Measurements from ENCODE around the gene PDE4B. TPM values are rescaled to one million over a fixed set of nuclear protein-coding genes. Genes with fewer than 3 reads are reported as not detected.

Gene PDE4B
- total RNA-seq, 2 experiments from 2014 or later, result 2.4 to 3.1 TPM

- Histone ChIP-seq H3K4me1 (ENCODE audit: insufficient read depth, low read length, poor library complexity, severe bottlenecking) (no peaks in the 10 kb centered on the region), H3K27ac (ENCODE audit: low read depth, low read length, poor library complexity, severe bottlenecking) (no peak overlapping the region), H3K4me3 (ENCODE audit: low read depth, low read length, poor library complexity, severe bottlenecking) (no peak overlapping the region), H4K20me1 (ENCODE audit: insufficient read depth, low read length) (no peaks in the 10 kb centered on the region), H3K9me3 (ENCODE audit: low read length) (no peaks in the 10 kb centered on the region), H3K4me2 (ENCODE audit: low read length) (no peak overlapping the region), H3K9me2 (ENCODE audit: insufficient read depth, low read length) (no peaks in the 10 kb centered on the region), H2AFZ (ENCODE audit: low read length) (no peak overlapping the region), H3K79me2 (ENCODE audit: insufficient read depth, low read depth, low read length) (no peaks in the 10 kb centered on the region), H3K36me3 (ENCODE audit: insufficient read depth, low read length) (no peaks in the 10 kb centered on the region)
- no peak for DNase-seq (ENCODE audit: low spot score)
- CTCF ChIA-PET (ENCODE audit: unreplicated experiment), result no interaction called here
- TF ChIP-seq EZH2phosphoT487 (IDR thresholded peaks at IDR 0.05; ENCODE audit: borderline replicate concordance, low read depth, low read length), result no peak
- no peak for TF ChIP-seq CTCF (conservative IDR thresholded peaks at IDR 0.05; ENCODE audit: low read length)
- intact Hi-C loops (cut with micrococcal nuclease; ENCODE audit: unreplicated experiment), result no loop called here
- no TSS peak for BruUV-seq (replicated peaks)
- POLR2A ChIA-PET, result interaction anchor here (0.6 kb wide), 2 partner anchors 435 to 607 kb away, joined by 3 read pairs; no protein-coding TSS in a partner anchor
Observed at GRCh38 chr1:65953170-65953569, 160.5 kb downstream of the PDE4B start.

GRCh38 chr1:65955071-65955470 is 162.4 kb downstream of the PDE4B start:
- Histone ChIP-seq H3K9me2 (ENCODE audit: insufficient read depth, low read length) (no peaks in the 10 kb centered on the region), H3K9me3 (ENCODE audit: low read length) (no peaks in the 10 kb centered on the region), H3K4me2 (ENCODE audit: low read length) (no peak overlapping the region), H3K36me3 (ENCODE audit: insufficient read depth, low read length) (no peaks in the 10 kb centered on the region), H3K79me2 (ENCODE audit: insufficient read depth, low read depth, low read length) (no peaks in the 10 kb centered on the region), H4K20me1 (ENCODE audit: insufficient read depth, low read length) (no peaks in the 10 kb centered on the region), H2AFZ (ENCODE audit: low read length) (no peak overlapping the region), H3K4me3 (ENCODE audit: low read depth, low read length, poor library complexity, severe bottlenecking) (no peak overlapping the region), H3K4me1 (ENCODE audit: insufficient read depth, low read length, poor library complexity, severe bottlenecking) (no peaks in the 10 kb centered on the region), H3K27ac (ENCODE audit: low read depth, low read length, poor library complexity, severe bottlenecking) (no peak overlapping the region)
- no peak for DNase-seq (ENCODE audit: low spot score)
- intact Hi-C loops (cut with micrococcal nuclease; ENCODE audit: unreplicated experiment), result no loop called here
- no TSS peak for BruUV-seq (replicated peaks)
- CTCF ChIA-PET (ENCODE audit: unreplicated experiment), result no interaction called here
- POLR2A ChIA-PET, result interaction anchor here (0.6 kb wide), 1 partner anchor 11 kb away, joined by 3 read pairs; no protein-coding TSS in a partner anchor
- TF ChIP-seq EZH2phosphoT487 (IDR thresholded peaks at IDR 0.05; ENCODE audit: borderline replicate concordance, low read depth, low read length) (no peak), CTCF (conservative IDR thresholded peaks at IDR 0.05; ENCODE audit: low read length) (no peak)

- no peaks in the 10 kb centered on the region for H3K79me2 ChIP-seq (ENCODE audit: insufficient read depth, low read depth, low read length)
- BruUV-seq (replicated peaks), result no TSS peak
- H4K20me1 ChIP-seq (ENCODE audit: insufficient read depth, low read length), result no peaks in the 10 kb centered on the region
- H3K9me2 ChIP-seq (ENCODE audit: insufficient read depth, low read length), result no peaks in the 10 kb centered on the region
- ChIA-PET POLR2A (interaction anchor here (0.5 to 0.6 kb wide), 2 partner anchors 12 to 78 kb away, joined by 3 to 4 read pairs; no protein-coding TSS in a partner anchor), CTCF (ENCODE audit: unreplicated experiment) (no interaction called here)
- intact Hi-C loops (cut with micrococcal nuclease; ENCODE audit: unreplicated experiment), result no loop called here
- no peak overlapping the region for H3K27ac ChIP-seq (ENCODE audit: low read depth, low read length, poor library complexity, severe bottlenecking)
- H2AFZ ChIP-seq (ENCODE audit: low read length), result no peak overlapping the region
- H3K4me1 ChIP-seq (ENCODE audit: insufficient read depth, low read length, poor library complexity, severe bottlenecking), result no peaks in the 10 kb centered on the region
- DNase-seq (ENCODE audit: low spot score), result no peak
- no peak overlapping the region for H3K4me3 ChIP-seq (ENCODE audit: low read depth, low read length, poor library complexity, severe bottlenecking)
- TF ChIP-seq EZH2phosphoT487 (IDR thresholded peaks at IDR 0.05; ENCODE audit: borderline replicate concordance, low read depth, low read length), result no peak
- TF ChIP-seq CTCF (conservative IDR thresholded peaks at IDR 0.05; ENCODE audit: low read length), result no peak
- no peaks in the 10 kb centered on the region for H3K36me3 ChIP-seq (ENCODE audit: insufficient read depth, low read length)
- no peak overlapping the region for H3K4me2 ChIP-seq (ENCODE audit: low read length)
- H3K9me3 ChIP-seq (ENCODE audit: low read length), result no peaks in the 10 kb centered on the region
Observed at GRCh38 chr1:65955503-65955902, 162.8 kb downstream of the PDE4B start.
